Colon (tissue), 2 donors: ENCODE measurements around the gene ARID4B.
A peak's percentile ranks its signal among the peaks of the same experiment; 100 is the strongest.
"Not testable (repeated sequence)": the region's sequence is repeated elsewhere in the genome, so short reads cannot be mapped to it uniquely, and the experiment has no call there.

Experiments
- FAIRE-seq: peaks from 2 replicates; lab custom pipeline; 2012; peaks lifted over from hg19 to GRCh38; lab: Jason Lieb, UNC
- donor health status: control.
- donor health status: control.

Gene ARID4B

GRCh38 chr1:235226933-235227332 is 101.0 kb downstream of the ARID4B start:
- FAIRE-seq = no peak

- no peak for FAIRE-seq
Measured at GRCh38 chr1:235225299-235225698, 102.7 kb downstream of the ARID4B start.

- peak; percentile 55 for FAIRE-seq
Measured at GRCh38 chr1:235221653-235222375, 106.2 kb downstream of the ARID4B start.

- FAIRE-seq = no peak
Measured at GRCh38 chr1:235215453-235215852, 112.5 kb downstream of the ARID4B start.

DNA sequence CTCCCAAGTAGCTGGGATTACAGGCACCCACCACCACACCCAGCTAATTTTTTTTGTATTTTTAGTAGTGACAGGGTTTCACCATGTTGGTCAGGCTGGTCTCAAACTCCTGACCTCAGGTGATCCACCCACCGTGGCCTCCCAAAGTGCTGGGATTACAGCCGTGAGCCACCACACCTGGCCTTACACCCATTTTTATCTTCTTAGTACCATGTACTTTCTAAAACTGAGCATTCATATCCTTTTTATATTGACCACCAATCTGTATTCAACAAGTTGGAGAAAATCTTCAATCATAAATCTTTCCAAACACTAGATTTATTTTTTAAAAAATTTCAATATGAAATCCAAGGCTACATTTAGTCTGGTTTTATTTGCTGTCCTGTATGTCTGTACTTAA is 113.0 kb downstream of the ARID4B start:
- FAIRE-seq = not testable (repeated sequence)

DNA sequence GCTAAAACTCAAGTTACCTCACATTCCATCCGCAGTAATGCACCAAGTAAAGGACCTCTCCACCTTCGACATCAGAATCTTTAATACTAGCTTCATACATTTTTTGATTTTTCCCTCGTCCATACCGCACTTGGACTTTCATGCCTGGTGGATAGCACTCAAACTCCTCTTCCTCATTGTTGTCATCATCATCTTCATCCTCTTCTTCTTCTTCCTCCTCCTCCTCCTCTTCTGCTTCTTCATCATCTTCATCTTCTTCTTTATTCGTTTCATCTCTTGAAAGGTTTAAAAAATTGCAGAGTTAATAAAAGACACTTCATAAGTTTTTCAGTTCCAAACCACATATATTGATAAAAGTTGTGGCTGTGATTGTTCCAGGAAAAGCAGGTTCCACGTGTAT is 114.2 kb downstream of the ARID4B start:
- FAIRE-seq = no peak

GRCh38 chr1:235211517-235211916 is 116.5 kb downstream of the ARID4B start:
- FAIRE-seq = no peak

- FAIRE-seq = no peak
Measured at GRCh38 chr1:235207209-235207565, 120.8 kb downstream of the ARID4B start.

GRCh38 chr1:235206533-235207208 is 121.3 kb downstream of the ARID4B start:
- FAIRE-seq = no peak

DNA sequence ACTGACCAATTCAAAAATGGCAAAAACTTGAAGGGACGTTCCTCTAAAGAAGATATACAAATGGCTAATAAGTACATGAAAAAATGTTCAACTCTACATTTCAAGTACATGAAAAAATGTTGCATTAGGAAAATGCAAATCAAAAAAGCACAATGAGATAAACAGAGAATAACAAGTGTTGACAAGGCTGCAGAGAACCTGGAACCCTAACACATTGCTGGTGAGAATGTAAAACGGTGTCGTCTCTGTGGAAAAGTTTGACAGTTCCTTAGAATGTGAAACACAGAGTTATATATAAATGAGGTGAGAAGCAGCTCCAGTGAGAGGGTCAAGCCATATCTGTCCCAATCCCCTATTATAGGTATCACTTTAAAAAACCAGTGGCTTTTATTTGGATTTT is 122.3 kb downstream of the ARID4B start:
- no peak for FAIRE-seq

- FAIRE-seq = peak; percentile 64
Measured at GRCh38 chr1:235203428-235203827, 124.6 kb downstream of the ARID4B start.

DNA sequence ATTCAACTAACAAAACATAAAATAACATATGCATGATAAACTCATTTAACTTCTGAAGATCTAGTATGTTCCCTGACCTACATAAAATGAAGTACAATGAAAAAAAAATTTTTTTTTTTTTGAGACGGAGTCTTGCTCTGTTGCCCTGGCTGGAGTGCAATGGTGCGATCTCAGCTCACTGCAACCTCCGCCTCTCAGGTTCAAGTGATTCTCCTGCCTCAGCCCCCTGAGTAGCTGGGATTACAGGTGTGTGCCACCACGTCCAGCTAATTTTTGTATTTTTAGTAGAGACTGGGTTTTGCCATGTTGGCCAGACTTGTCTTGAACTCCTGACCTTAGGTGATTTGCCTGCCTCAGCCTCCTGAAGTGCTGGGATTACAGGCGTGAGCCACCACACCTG is 125.5 kb downstream of the ARID4B start:
- FAIRE-seq = not testable (repeated sequence)

DNA sequence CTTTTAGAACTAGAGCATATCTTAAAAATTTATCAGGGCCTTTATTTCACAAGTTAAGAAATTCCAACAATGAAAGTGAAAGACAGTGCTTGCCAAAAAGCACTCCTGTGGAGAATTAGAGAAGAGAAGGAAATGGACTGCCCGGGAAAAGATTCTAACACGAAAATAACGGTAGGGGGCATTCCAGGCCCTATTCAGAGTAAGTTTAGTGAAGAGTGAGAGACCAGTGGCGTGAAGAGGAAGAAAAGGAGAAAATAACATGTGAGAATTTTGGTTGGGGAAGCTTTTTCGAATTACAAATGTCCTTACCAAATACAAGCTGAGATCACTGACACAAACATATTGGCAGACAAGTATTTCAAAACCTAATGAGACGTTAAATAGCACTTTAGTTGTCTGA is 128.5 kb downstream of the ARID4B start:
- no peak for FAIRE-seq

DNA sequence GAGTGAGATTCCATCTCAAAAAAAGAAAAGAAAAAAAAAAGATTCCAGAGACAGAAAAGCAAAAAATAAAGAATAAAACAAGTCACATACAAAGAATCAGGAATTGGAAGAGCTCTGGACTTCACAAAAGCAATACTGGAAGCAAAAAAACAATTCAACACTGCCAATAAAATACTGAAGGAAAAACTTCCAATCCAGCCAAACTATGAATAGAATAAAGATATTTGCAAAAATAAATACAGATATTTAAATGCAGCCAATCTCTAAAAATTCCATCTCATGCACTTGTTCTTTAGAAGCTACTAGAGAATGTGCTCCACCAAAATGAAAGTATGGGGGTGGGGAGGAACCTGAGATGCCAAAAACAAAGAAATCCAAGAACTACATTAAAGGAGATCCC is 137.5 kb downstream of the ARID4B start:
- no peak for FAIRE-seq

DNA sequence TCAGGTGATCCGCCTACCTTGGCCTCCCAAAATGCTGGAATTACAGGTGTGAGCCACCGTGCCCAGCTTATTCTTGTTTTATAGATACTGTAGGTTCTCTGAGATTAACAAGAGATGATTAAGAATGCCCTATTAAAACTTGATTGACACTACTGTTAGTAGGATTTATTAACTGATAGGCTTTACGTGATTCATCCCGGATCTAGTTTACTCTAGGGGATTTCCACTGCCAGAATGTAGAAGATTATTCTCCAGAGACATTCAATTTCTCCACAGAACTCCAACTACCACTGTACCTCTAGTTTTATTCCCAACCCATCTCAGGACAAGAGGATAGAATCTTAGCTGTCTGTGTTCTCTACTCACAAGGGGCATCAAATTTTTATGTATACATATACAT is 140.7 kb downstream of the ARID4B start:
- no peak for FAIRE-seq

DNA sequence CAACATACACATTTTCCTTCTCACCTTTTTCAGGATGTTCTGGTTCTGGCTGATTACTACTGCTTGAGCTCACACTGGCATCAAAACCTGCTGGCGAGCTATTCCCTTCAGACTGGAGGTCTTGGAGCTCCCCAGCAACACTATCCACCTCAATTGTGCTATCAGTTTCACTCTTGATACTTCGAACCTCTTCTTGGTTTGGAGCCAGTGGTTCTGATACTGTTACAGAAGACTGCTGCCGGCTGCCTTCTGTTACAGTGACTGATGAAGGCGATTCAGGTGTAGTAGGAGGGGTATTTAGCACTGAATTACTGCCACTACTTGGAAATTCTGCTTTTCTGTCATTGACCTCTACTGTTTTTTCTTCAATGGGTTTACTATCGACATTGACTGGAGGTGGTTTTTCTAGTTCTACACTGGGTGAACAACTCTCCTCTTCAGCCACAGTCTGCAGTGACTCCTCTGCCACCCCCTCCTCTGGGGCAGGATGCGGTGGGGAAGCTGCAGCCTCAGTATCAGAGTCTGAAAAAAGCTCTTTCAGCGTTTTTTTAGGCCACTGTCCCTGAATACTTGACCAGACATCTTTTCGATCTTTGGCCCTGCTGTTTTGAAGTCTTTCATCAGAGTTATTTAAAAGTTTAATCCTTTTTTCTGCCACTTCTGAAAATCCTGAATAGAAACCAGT is 146.3 kb downstream of the ARID4B start:
- FAIRE-seq = no peak

DNA sequence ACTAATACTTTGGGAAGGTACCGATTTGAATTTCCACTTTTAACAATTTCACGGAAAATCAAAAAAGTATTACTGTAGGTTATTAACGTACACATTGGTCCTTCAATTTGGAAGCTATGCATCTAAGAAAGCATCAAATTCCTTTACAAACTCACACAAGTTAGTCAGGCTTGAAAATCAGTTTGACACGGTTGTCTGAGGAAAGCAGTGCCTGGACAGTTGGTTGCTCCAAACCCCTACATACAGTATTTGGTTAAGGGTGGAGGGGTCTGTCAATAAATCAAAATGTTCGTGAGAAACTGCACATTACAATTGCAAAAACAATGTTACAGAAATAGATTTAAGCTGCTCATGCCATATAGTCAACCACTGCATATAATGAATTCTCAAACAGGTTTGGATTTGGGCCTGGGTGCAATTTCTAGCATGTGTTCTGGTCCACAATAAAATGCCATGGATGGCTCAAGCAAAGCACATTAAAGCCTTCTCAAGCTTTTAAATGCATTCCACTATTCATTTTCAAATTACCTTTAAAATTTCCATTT is 147.0 kb downstream of the ARID4B start:
- FAIRE-seq = no peak

DNA sequence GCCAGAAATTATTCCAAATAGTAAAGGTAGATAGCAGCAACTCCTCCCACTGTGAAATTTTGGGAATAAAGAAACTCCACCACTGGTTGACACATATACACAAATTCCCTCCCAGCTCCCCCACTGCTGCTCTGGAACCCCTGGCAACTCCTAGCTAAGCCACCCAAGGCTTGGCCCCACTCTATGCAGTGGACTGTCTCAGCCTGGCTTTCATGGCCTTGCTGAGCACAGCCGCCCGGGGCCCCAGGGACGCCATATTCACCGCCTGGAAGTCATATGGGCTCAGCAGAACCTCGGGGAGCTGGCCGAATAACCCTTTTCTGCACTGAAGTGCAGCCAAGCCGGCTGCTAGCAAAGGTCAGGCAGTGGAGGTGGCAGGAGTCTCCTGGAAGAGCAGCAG is 151.5 kb downstream of the ARID4B start:
- FAIRE-seq = no peak

- FAIRE-seq = no peak
Measured at GRCh38 chr1:235169986-235170385, 158.0 kb downstream of the ARID4B start.

- no peak for FAIRE-seq
Measured at GRCh38 chr1:235168375-235168774, 159.6 kb downstream of the ARID4B start.

DNA sequence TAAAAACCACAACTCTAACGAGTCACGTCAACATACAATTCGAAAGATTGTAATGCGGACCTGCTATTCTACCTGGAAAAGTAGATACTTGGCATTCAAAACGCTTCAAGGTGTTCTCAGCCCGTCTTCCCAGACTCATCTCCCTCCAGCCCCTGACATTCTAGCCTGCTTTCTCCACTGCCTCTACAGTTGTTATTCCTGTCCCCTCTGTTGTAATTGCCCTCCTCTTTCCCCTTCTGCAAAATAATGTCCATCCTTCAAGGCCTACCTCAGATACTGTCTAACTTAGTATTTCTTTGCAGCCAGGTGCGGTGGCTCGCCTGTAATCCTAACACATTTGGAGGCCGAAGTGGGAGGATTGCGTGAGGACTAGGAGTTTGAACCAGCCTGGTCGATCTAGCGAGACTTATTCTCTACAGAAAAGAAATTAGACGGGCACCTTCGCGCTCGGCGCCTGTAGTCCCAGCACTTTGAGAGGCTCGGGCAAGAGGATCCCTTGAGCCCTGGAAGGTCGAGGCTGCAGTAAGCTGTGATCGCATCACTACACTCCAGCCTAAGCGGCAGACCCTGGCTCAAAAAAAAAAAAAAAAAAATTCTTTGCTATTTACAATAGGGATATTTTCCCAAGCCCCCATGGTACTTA is 166.2 kb downstream of the ARID4B start:
- FAIRE-seq = no peak

DNA sequence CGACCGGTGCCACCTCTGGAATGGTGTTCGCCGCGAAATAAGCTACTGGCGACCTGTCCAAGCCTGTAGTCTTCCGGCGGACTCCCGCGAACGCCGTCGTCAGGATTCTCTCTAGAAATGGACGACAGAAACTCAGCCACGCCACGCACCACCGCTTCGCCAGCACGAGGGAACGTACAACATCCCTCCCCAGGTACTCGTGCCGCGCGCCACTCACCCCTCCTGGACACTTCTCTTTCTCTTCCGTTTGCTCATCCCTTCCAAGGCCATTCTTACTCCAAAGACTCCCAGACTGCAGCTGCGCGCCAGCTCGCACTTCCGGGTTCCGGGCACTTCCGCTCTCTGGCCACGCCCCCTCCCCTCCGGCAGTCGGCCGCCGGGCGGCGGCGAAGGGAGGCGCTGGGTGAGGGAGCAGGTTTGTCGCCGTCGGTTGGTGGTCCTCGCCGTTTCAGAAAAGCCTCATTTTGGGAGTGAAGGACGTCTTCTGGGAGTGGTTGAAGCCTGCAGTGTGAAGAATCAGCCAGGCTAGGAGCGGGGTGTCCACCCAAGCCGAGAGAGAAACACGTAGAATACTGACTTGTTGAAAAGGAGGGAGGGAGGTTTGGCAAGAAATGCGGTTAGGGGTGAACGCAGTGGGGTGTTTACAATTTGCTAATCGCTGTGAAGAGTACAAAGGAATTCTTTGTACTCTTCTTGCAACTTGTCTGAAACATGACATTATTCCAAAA is 166.9 kb downstream of the ARID4B start, which contains the start of gene RBM34:
TSS of gene RBM34 (minus strand) at position 294 of the 728 bp plus-strand sequence. CDS start at position 270, 24 bp downstream.
- no peak for FAIRE-seq
